BLaER1 treated with 17β-estradiol and CSF1 and Interleukin-3, amounts not matched to agents 10 nM and 100 nM (cell line): Measurements from ENCODE around the gene ADGRV1.

Experiments used
- H3K27ac ChIP-seq, 11 experiments: shearing (Covaris generic); formaldehyde crosslinking; 2 replicates each; pipeline ENCODE4 v1.8.1; 2022
- H3K27me3 ChIP-seq, 11 experiments: shearing (Covaris generic); formaldehyde crosslinking; 2 replicates each; pipeline ENCODE4 v1.8.1; 2022
- H3K36me3 ChIP-seq, 11 experiments: shearing (Covaris generic); formaldehyde crosslinking; 2 replicates each; pipeline ENCODE4 v1.8.1; 2022
- H3K4me1 ChIP-seq, 10 experiments: shearing (Covaris generic); formaldehyde crosslinking; 2 replicates each; pipeline ENCODE4 v1.8.1; 2022
- H3K4me2 ChIP-seq, 11 experiments: shearing (Covaris generic); formaldehyde crosslinking; 2 replicates each; pipeline ENCODE4 v1.8.1; 2022
- H3K4me3 ChIP-seq, 10 experiments: shearing (Covaris generic); formaldehyde crosslinking; 2 replicates each; pipeline ENCODE4 v1.8.1; 2022
- H3K9ac ChIP-seq, 11 experiments: shearing (Covaris generic); formaldehyde crosslinking; 2 replicates each; pipeline ENCODE4 v1.8.1; 2022
- H3K9me3 ChIP-seq, 11 experiments: shearing (Covaris generic); formaldehyde crosslinking; replicated peaks in 1 of 11; 2 replicates each; pipeline ENCODE4 v1.8.1; 2022
- H4K20me1 ChIP-seq, 11 experiments: shearing (Covaris generic); formaldehyde crosslinking; 2 replicates each; pipeline ENCODE4 v1.8.1; 2022
- Cebpa-rat ChIP-seq, 11 experiments: shearing (Covaris generic); IDR thresholded peaks; 2 replicates each; pipeline ENCODE4 v1.8.1; 2022

Gene ADGRV1

GRCh38 chr5:91162534-91163381 is 604.2 kb downstream of the ADGRV1 start:
- Histone ChIP-seq H3K9me3 (no peaks in the 10 kb centered on the region), H3K4me2 (peak overlapping the region; percentile 0 to 82 (median 70); a peak in 19 of 22 replicates), H4K20me1 (no peaks in the 10 kb centered on the region), H3K9ac (peak overlapping the region in 7 of 11 experiments; percentile 16 to 69 (median 49); a peak in 11 of 22 replicates), H3K27ac (peak overlapping the region in 10 of 11 experiments; percentile 44 to 89 (median 69); a peak in 19 of 22 replicates), H3K36me3 (no peaks in the 10 kb centered on the region), H3K4me3 (no peak overlapping the region; a peak in 1 of 20 replicates), H3K4me1 (peaks cover 6 to 44% (median 21%) of the 10 kb centered on the region in 10 experiments; a peak in 18 of 20 replicates), H3K27me3 (no peaks in the 10 kb centered on the region)
- peak in 3 of 11 experiments; percentile 17 to 48 (median 22); a peak in 2 of 22 replicates for TF ChIP-seq Cebpa-rat (IDR thresholded peaks at IDR 0.05)

- no peak for TF ChIP-seq Cebpa-rat (IDR thresholded peaks at IDR 0.05)
- Histone ChIP-seq H3K27ac (0 out of 22 replicates have a peak overlapping the region, but pooled peaks of 1 of the 11 experiments have one; percentile 16), H3K4me1 (peaks cover 6 to 44% (median 21%) of the 10 kb centered on the region in 10 experiments; a peak in 18 of 20 replicates), H3K9me3 (no peaks in the 10 kb centered on the region), H4K20me1 (no peaks in the 10 kb centered on the region), H3K27me3 (no peaks in the 10 kb centered on the region), H3K9ac (no peak overlapping the region), H3K4me3 (no peak overlapping the region), H3K4me2 (peak overlapping the region in 3 of 11 experiments; percentile 79 to 82 (median 81); a peak in 7 of 22 replicates), H3K36me3 (no peaks in the 10 kb centered on the region)
Observed at GRCh38 chr5:91164424-91164823, 605.8 kb downstream of the ADGRV1 start.

- no peaks in the 10 kb centered on the region for H3K27me3 ChIP-seq
- TF ChIP-seq Cebpa-rat (IDR thresholded peaks at IDR 0.05), result no peak
- H4K20me1 ChIP-seq, result no peaks in the 10 kb centered on the region
- H3K27ac ChIP-seq, result no peak overlapping the region
- H3K4me3 ChIP-seq, result no peak overlapping the region
- H3K9me3 ChIP-seq, result no peaks in the 10 kb centered on the region
- no peaks in the 10 kb centered on the region for H3K36me3 ChIP-seq
- H3K4me1 ChIP-seq, result peaks cover 6 to 52% (median 21%) of the 10 kb centered on the region in 10 experiments; a peak in 18 of 20 replicates
- H3K9ac ChIP-seq, result no peak overlapping the region
- H3K4me2 ChIP-seq, result no peak overlapping the region
Observed at GRCh38 chr5:91166059-91166807, 607.6 kb downstream of the ADGRV1 start.

GRCh38 chr5:91168859-91169258 is 610.3 kb downstream of the ADGRV1 start:
- Histone ChIP-seq H3K27ac (no peak overlapping the region), H3K4me2 (no peak overlapping the region), H4K20me1 (no peaks in the 10 kb centered on the region), H3K4me3 (no peak overlapping the region), H3K9ac (no peak overlapping the region), H3K27me3 (no peaks in the 10 kb centered on the region), H3K36me3 (no peaks in the 10 kb centered on the region), H3K9me3 (no peaks in the 10 kb centered on the region), H3K4me1 (peaks cover 0 to 30% (median 0%) of the 10 kb centered on the region in 10 experiments; a peak in 7 of 20 replicates)
- no peak for TF ChIP-seq Cebpa-rat (IDR thresholded peaks at IDR 0.05)

GRCh38 chr5:91170266-91170665 is 611.7 kb downstream of the ADGRV1 start:
- peak overlapping the region in 1 of 11 experiments; percentile 2; a peak in 2 of 22 replicates for H3K27ac ChIP-seq

GRCh38 chr5:91171322-91171721 is 612.7 kb downstream of the ADGRV1 start:
- Histone ChIP-seq H3K9me3 (no peaks in the 10 kb centered on the region), H4K20me1 (no peaks in the 10 kb centered on the region), H3K27me3 (no peaks in the 10 kb centered on the region), H3K4me1 (peaks cover 3 to 24% (median 8%) of the 10 kb centered on the region in 10 experiments; a peak in 18 of 20 replicates), H3K36me3 (no peaks in the 10 kb centered on the region), H3K9ac (no peak overlapping the region), H3K4me2 (no peak overlapping the region), H3K4me3 (no peak overlapping the region), H3K27ac (no peak overlapping the region)
- no peak for TF ChIP-seq Cebpa-rat (IDR thresholded peaks at IDR 0.05)

More at GRCh38 chr5:91170266-91170665, 611.7 kb downstream of the ADGRV1 start:
- Histone ChIP-seq H3K4me1 (peaks cover 0 to 18% (median 0%) of the 10 kb centered on the region in 10 experiments; a peak in 3 of 20 replicates), H3K9me3 (no peaks in the 10 kb centered on the region), H3K27me3 (no peaks in the 10 kb centered on the region), H3K36me3 (no peaks in the 10 kb centered on the region), H3K4me3 (no peak overlapping the region), H4K20me1 (no peaks in the 10 kb centered on the region), H3K9ac (no peak overlapping the region), H3K4me2 (peak overlapping the region in 2 of 11 experiments; percentile 17 to 27; a peak in 4 of 22 replicates)
- no peak for TF ChIP-seq Cebpa-rat (IDR thresholded peaks at IDR 0.05)

- no peaks in the 10 kb centered on the region for H3K36me3 ChIP-seq
- H3K27ac ChIP-seq, result no peak overlapping the region
- H3K27me3 ChIP-seq, result no peaks in the 10 kb centered on the region
- TF ChIP-seq Cebpa-rat (IDR thresholded peaks at IDR 0.05), result no peak
- peaks cover 3 to 28% (median 18%) of the 10 kb centered on the region in 10 experiments; a peak in 18 of 20 replicates for H3K4me1 ChIP-seq
- no peaks in the 10 kb centered on the region for H4K20me1 ChIP-seq
- H3K4me2 ChIP-seq, result no peak overlapping the region
- no peak overlapping the region for H3K9ac ChIP-seq
- H3K4me3 ChIP-seq, result no peak overlapping the region
- peaks cover 0 to 2% (median 0%) of the 10 kb centered on the region in 11 experiments; a peak in 1 of 22 replicates for H3K9me3 ChIP-seq
Observed at GRCh38 chr5:91174396-91174795, 615.8 kb downstream of the ADGRV1 start.

GRCh38 chr5:91175708-91176107 is 617.1 kb downstream of the ADGRV1 start:
- H3K4me1 ChIP-seq, result peaks cover 3 to 19% (median 16%) of the 10 kb centered on the region in 10 experiments; a peak in 18 of 20 replicates

More at GRCh38 chr5:91175708-91176107, 617.1 kb downstream of the ADGRV1 start:
- Histone ChIP-seq H3K9me3 (peaks cover 0 to 14% (median 5%) of the 10 kb centered on the region in 11 experiments; a peak in 7 of 22 replicates), H4K20me1 (no peaks in the 10 kb centered on the region), H3K27me3 (no peaks in the 10 kb centered on the region), H3K9ac (no peak overlapping the region), H3K4me3 (no peak overlapping the region), H3K4me2 (peak overlapping the region in 8 of 11 experiments; percentile 2 to 58 (median 25); a peak in 9 of 22 replicates), H3K27ac (no peak overlapping the region), H3K36me3 (no peaks in the 10 kb centered on the region)
- TF ChIP-seq Cebpa-rat (IDR thresholded peaks at IDR 0.05), result no peak
